SK-MEL-5 (cell line): ENCODE data around the gene CERK. TPM values are rescaled to one million over a fixed set of nuclear protein-coding genes. Genes with fewer than 3 reads are reported as not detected.
"Not testable (repeated sequence)": the region's sequence is repeated elsewhere in the genome, so short reads cannot be mapped to it uniquely, and the experiment has no call there.

ENCODE experiments used
- DNase-seq: peaks from one replicate; pipeline ENCODE4 v3.0.0-alpha.2; 2016; ENCODE audit warnings: low read depth, low spot score
- in situ Hi-C: cut with HindIII; loops from 2 replicates; pipeline ENCODE4 v1.10.0; 2016; ENCODE audit warnings: low sequenced_read_pairs, high pct_unique_total_duplicates, low pct_unique_long_range_greater_than_20kb
- total RNA-seq: library from RNA; depleted of rRNA; stranded (reverse); fragments of >200 nt; shearing (Covaris generic); gene quantifications from 2 replicates; pipeline ENCODE4 v1.2.3, GENCODE V29; 2014; rRNA removed

The CERK gene
- total RNA-seq, 1 experiment from 2014 or later: 193 TPM

- DNase-seq, in situ Hi-C loops: not testable (repeated sequence)
Measured at GRCh38 chr22:46634973-46635685, 102.9 kb downstream of the CERK start.

Other genes with a start within 250 kb of the CERK start
- gene CELSR1, start 200.6 kb downstream of the CERK start, total RNA-seq: 12.5 and 17.6 TPM in 2 replicates
- 128 and 148 TPM in 2 replicates for gene GRAMD4, start 117.9 kb downstream of the CERK start, total RNA-seq
- gene TBC1D22A, start 24.4 kb upstream of the CERK start, total RNA-seq: 14.4 and 20.9 TPM in 2 replicates